ENCODE data around the gene SPSB2.

SPSB2 gene

DNA sequence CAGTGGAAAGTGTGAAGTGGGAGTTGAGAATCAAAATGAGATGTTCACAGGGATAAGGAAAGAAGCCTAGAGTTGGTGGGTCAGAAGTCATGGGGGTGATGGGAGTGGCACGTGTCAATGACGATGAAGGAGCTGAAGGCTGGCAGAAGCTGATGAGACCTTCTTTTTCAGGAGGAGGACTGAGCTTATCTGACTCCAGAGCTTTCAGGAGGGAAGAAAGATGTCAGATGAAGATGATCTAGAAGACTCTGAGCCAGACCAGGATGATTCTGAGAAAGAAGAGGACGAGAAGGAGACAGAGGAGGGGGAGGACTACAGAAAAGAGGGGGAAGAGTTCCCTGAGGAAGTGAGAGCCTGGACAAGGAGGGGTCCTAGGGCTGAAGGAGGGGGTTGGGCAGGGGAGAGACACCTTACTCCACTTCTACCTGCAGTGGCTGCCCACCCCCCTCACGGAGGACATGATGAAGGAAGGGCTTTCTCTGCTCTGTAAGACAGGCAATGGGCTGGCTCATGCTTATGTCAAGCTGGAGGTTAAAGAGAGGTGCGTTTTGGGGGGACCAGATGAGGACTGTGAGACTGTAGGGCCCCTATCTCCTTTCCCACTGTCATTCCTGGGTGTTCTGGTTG, 32.4 kb upstream of the SPSB2 start:
- H3K4me3 ChIP-seq (ENCODE audit: low read depth, low read length, poor library complexity, severe bottlenecking), result peak overlapping the region; percentile 82
- H3K27ac ChIP-seq (ENCODE audit: low read depth, low read length, poor library complexity, severe bottlenecking), result no peak overlapping the region
- H3K9me2 ChIP-seq (ENCODE audit: low read depth, low read length), result no peaks in the 10 kb centered on the region
- TF ChIP-seq EZH2 (IDR thresholded peaks at IDR 0.05; ENCODE audit: borderline replicate concordance, low read length), result no peak
- TF ChIP-seq, protein P1, sequence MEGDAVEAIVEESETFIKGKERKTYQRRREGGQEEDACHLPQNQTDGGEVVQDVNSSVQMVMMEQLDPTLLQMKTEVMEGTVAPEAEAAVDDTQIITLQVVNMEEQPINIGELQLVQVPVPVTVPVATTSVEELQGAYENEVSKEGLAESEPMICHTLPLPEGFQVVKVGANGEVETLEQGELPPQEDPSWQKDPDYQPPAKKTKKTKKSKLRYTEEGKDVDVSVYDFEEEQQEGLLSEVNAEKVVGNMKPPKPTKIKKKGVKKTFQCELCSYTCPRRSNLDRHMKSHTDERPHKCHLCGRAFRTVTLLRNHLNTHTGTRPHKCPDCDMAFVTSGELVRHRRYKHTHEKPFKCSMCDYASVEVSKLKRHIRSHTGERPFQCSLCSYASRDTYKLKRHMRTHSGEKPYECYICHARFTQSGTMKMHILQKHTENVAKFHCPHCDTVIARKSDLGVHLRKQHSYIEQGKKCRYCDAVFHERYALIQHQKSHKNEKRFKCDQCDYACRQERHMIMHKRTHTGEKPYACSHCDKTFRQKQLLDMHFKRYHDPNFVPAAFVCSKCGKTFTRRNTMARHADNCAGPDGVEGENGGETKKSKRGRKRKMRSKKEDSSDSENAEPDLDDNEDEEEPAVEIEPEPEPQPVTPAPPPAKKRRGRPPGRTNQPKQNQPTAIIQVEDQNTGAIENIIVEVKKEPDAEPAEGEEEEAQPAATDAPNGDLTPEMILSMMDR (IDR thresholded peaks at IDR 0.05; ENCODE audit: low read length), result no peak
- H3K36me3 ChIP-seq (ENCODE audit: insufficient read depth, low read length), result no peaks in the 10 kb centered on the region
- H3K9ac ChIP-seq (ENCODE audit: low read length), result peak overlapping the region; percentile 80
- no peaks in the 10 kb centered on the region for H3K27me3 ChIP-seq (ENCODE audit: insufficient read depth, low read length)
- H3K4me1 ChIP-seq (ENCODE audit: insufficient read depth, low read length, severe bottlenecking), result peaks cover 17% of the 10 kb centered on the region
- no peak overlapping the region for H2AFZ ChIP-seq (ENCODE audit: low read length)
- H4K20me1 ChIP-seq (ENCODE audit: insufficient read depth, low read length), result no peaks in the 10 kb centered on the region
- no peaks in the 10 kb centered on the region for H3K79me2 ChIP-seq (ENCODE audit: insufficient read depth, low read length)
- peak overlapping the region; percentile 98 for H3K4me2 ChIP-seq (ENCODE audit: low read length)
- H3K9me3 ChIP-seq (ENCODE audit: low read length), result no peaks in the 10 kb centered on the region
- H3F3A ChIP-seq (ENCODE audit: insufficient read depth, low read length), result no peaks in the 10 kb centered on the region

- TF ChIP-seq, protein P1 (IDR thresholded peaks at IDR 0.05; ENCODE audit: low read length), result no peak
- TF ChIP-seq EZH2 (IDR thresholded peaks at IDR 0.05; ENCODE audit: borderline replicate concordance, low read length), result no peak
- H3K36me3 ChIP-seq (ENCODE audit: insufficient read depth, low read length), result no peaks in the 10 kb centered on the region
Observed at GRCh38 chr12:6904280-6905276, 31.5 kb upstream of the SPSB2 start, which contains the start of gene LRRC23. LRRC23 (plus strand) TSS chr12:6904822; CDS start chr12:6905634, 812 bp downstream.

GRCh38 chr12:6903722-6904121, 30.6 kb upstream of the SPSB2 start:
- Histone ChIP-seq H3K9me3 (ENCODE audit: low read length) (no peaks in the 10 kb centered on the region), H4K20me1 (ENCODE audit: insufficient read depth, low read length) (no peaks in the 10 kb centered on the region), H3K9ac (ENCODE audit: low read length) (no peak overlapping the region), H3K27ac (ENCODE audit: low read depth, low read length, poor library complexity, severe bottlenecking) (no peak overlapping the region), H3K9me2 (ENCODE audit: low read depth, low read length) (no peaks in the 10 kb centered on the region), H3K4me1 (ENCODE audit: insufficient read depth, low read length, severe bottlenecking) (peaks cover 24% of the 10 kb centered on the region), H3K79me2 (ENCODE audit: insufficient read depth, low read length) (no peaks in the 10 kb centered on the region), H3K4me3 (ENCODE audit: low read depth, low read length, poor library complexity, severe bottlenecking) (no peak overlapping the region), H3K36me3 (ENCODE audit: insufficient read depth, low read length) (no peaks in the 10 kb centered on the region), H3K4me2 (ENCODE audit: low read length) (peak overlapping the region; percentile 98), H3F3A (ENCODE audit: insufficient read depth, low read length) (no peaks in the 10 kb centered on the region), H3K27me3 (ENCODE audit: insufficient read depth, low read length) (no peaks in the 10 kb centered on the region), H2AFZ (ENCODE audit: low read length) (peak overlapping the region; percentile 60; the same call in 1 of the 2 replicates)
- no peak for TF ChIP-seq EZH2 (IDR thresholded peaks at IDR 0.05; ENCODE audit: borderline replicate concordance, low read length)
- TF ChIP-seq, protein P1 (IDR thresholded peaks at IDR 0.05; ENCODE audit: low read length), result no peak

More at GRCh38 chr12:6904280-6905276, 31.5 kb upstream of the SPSB2 start, which contains the start of gene LRRC23:
- H3K4me2 ChIP-seq (ENCODE audit: low read length), result peak within 1 kb of the TSS; percentile 98
- no peaks in the 10 kb centered on the region for H4K20me1 ChIP-seq (ENCODE audit: insufficient read depth, low read length)
- H3K9ac ChIP-seq (ENCODE audit: low read length), result peak within 1 kb of the TSS; percentile 80
- H3K27me3 ChIP-seq (ENCODE audit: insufficient read depth, low read length), result no peaks in the 10 kb centered on the region
- H3K4me1 ChIP-seq (ENCODE audit: insufficient read depth, low read length, severe bottlenecking), result peaks cover 24% of the 10 kb centered on the region
- no peak within 1 kb of the TSS for H3K27ac ChIP-seq (ENCODE audit: low read depth, low read length, poor library complexity, severe bottlenecking)
- peak within 1 kb of the TSS; percentile 60 for H2AFZ ChIP-seq (ENCODE audit: low read length)
- no peaks in the 10 kb centered on the region for H3K9me2 ChIP-seq (ENCODE audit: low read depth, low read length)
- H3K4me3 ChIP-seq (ENCODE audit: low read depth, low read length, poor library complexity, severe bottlenecking), result peak within 1 kb of the TSS; percentile 82
- H3K9me3 ChIP-seq (ENCODE audit: low read length), result no peaks in the 10 kb centered on the region
- H3F3A ChIP-seq (ENCODE audit: insufficient read depth, low read length), result no peaks in the 10 kb centered on the region
- no peaks in the 10 kb centered on the region for H3K79me2 ChIP-seq (ENCODE audit: insufficient read depth, low read length)
